ENCODE measurements around the gene LRCOL1.

- TF ChIP-seq, protein P1, sequence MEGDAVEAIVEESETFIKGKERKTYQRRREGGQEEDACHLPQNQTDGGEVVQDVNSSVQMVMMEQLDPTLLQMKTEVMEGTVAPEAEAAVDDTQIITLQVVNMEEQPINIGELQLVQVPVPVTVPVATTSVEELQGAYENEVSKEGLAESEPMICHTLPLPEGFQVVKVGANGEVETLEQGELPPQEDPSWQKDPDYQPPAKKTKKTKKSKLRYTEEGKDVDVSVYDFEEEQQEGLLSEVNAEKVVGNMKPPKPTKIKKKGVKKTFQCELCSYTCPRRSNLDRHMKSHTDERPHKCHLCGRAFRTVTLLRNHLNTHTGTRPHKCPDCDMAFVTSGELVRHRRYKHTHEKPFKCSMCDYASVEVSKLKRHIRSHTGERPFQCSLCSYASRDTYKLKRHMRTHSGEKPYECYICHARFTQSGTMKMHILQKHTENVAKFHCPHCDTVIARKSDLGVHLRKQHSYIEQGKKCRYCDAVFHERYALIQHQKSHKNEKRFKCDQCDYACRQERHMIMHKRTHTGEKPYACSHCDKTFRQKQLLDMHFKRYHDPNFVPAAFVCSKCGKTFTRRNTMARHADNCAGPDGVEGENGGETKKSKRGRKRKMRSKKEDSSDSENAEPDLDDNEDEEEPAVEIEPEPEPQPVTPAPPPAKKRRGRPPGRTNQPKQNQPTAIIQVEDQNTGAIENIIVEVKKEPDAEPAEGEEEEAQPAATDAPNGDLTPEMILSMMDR (IDR thresholded peaks at IDR 0.05; ENCODE audit: insufficient read depth, low read length, poor library complexity, severe bottlenecking): no peak
- no peak for TF ChIP-seq EZH2phosphoT487 (conservative IDR thresholded peaks at IDR 0.05; ENCODE audit: low read length)
Observed at GRCh38 chr12:132568826-132569480, 41.4 kb downstream of the LRCOL1 start.
